Measurements from ENCODE around the gene ZNF787.
A peak's percentile ranks its signal among the peaks of the same experiment; 100 is the strongest.

- TF ChIP-seq CTCF (IDR thresholded peaks at IDR 0.05): peak in 1 of 3 experiments; percentile 5
- TF ChIP-seq POLR2A (IDR thresholded peaks at IDR 0.05): no peak
Observed at GRCh38 chr19:56120371-56121179, 520 bp downstream of the ZNF787 start.

Data from testis (tissue), 2 donors.